Skin of body (tissue), 2 donors: Measurements from ENCODE around the gene DNAJB2. TPM values are rescaled to one million over a fixed set of nuclear protein-coding genes. Genes with fewer than 3 reads are reported as not detected.
"Not testable (repeated sequence)": the region's sequence is repeated elsewhere in the genome, so short reads cannot be mapped to it uniquely, and the experiment has no call there.

Source experiments
- DNase-seq: peaks from one replicate; lab custom pipeline; 2025; lab: John Stamatoyannopoulos, UW
- total RNA-seq: library from RNA; depleted of rRNA; stranded (reverse); fragments of >200 nt; gene quantifications from one replicate; pipeline ENCODE4 v1.2.3, GENCODE V29; 2014

The DNAJB2 gene
- total RNA-seq, 1 donor from 2014 or later: 46.7 TPM

- DNase-seq: peak; percentile 50
Observed at GRCh38 chr2:219298759-219299371, 19.7 kb downstream of the DNAJB2 start.

DNA sequence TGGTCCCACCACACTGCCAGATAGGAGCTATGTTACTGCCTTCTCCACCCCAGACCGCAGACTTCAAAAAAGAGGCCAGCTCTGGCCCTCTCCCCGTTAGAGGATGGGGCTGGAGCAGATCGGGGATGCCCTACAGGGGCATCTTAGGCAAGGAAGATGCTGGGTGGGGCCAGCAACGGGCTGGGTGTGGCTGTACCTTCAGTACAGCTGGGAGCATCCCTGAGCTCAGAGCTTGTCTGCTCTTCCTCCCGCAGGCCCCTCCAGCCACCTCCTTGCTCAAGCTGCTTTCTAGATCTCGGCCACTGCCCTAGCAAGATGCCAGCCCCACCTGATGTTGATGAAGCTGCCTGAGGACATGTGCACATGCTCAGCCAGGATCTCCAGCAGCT lies 20.2 kb downstream of the DNAJB2 start:
- DNase-seq: no peak

DNA sequence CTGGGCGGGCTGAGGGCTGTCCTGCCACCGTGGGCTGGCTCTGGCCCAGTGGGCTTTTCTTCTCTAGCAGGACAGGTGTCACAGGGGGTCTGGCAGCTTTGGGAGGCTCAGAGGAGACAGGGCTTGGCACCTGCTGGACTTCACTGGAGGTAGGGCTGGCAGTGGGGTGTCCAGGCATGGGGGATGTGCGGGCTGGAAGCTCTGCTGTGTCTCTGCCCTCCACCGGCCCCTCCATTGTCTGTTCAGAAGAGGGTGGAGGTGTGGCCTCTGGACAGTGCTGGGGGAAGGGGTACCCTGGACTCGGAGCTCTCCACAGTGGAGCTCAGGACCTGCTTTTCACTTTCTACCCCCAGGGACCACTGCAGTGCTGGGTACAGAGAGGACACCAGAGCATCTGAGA lies 20.9 kb downstream of the DNAJB2 start:
- no peak for DNase-seq

DNA sequence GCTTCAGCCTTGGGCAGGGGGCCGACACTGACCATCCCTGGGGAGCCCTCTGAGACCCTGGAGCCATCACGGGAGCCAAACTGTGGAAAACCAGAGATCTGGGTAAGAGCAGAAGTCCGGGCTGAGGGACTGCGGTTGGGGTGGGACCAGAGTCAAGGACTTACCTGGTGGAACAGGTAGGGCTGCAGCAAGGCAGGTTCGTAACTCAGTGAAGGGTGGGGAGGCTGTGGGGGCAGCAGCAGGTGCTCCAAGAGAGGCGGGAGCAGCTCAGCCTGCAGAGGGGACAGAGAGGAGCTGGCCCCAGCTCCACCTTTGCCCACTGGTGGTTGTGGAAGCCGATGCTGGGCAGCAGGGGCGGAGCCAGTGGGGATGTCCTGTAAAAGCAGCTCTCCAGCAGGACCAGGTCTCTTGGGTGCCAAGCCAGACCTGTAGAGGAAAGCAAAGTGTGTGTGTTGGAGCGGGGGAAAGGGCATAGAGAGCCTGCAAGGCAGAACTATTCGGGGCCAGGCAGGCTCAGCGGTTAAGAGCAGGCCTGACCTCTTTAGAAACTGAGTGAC lies 23.3 kb downstream of the DNAJB2 start:
- DNase-seq: no peak

DNA sequence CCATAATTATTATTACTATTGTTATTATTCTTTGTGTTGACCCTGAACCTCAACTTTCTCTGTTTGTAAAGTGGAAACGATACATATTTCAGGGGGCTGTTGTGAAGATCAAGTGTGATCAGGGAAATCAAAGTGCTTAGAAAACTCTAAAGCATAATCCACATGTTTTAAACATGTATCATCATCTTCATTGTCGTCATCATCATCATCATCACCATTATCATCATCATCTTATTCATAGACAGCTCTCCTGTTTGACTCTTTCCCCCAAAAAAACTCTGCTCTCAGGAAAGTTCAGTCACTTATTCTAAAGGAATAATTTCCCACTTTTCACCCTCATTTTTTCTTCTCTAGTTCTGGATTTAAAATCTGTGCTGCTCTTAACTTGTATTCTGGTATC lies 25.1 kb downstream of the DNAJB2 start:
- no peak for DNase-seq

DNA sequence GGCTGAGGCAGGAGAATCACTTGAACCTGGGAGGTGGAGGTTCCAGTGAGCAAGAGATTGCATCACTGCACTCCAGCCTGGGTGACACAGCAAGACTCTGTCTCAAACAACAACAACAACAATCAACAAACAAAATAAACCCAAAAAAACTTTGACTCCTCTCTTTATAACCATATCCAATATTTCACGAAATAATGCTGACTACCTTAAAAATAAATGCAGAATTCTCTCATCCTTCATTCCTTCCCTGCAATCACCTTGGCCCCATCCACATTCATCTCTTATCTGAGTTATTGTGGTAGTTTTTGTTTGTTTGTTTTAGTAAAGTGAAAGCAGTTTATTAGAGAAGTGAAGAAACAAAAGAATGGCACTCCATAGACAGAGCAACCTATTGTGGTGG lies 26.9 kb downstream of the DNAJB2 start:
- DNase-seq: no peak

DNA sequence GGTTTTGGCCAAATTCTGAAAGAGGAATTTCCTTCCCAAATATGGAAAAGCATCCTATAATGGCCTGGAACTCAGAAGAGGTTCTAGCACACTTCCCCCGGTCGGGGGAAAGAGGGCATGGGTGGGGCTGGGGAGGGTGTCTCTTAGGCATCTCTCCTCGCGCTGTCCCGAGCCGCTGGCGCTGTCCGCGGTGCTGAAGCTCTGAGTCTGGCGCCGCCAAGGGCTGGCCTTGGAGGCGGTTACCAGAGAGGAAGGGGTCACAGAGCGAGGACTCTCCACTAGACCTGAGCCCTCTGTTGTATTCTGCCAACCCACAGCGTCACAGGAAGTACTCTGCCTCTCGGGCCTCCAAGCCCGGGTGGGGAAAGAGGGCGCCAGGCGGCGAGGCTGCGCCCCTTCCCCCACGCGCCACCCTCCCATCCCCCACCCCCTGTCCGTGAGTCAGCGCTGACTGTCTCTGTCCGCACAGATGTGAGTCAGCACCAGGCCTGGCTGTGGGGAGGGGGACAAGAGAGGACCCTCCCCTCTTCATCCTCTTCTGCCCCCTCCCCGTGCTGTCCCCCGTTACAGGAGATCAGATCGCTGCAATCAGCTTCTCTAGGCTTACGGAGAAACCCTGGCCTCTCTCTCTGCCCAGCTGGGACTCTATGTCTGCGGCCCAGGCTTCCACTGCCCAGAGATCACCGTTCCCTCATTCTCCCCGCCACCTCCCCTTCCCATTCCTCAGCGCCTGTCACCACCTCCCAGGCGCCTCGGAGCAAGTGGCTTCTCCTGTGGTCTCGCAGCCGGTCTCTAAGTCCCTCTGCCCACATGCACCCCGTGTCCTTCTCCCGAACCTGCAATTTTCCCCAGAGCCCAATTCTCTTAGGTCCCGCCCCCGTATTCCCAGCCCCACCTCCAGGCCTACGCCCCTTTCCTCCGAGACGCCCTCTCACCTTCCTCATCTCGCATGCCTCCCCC lies 29.3 kb downstream of the DNAJB2 start:
- DNase-seq: no peak

GRCh38 chr2:219309278-219309677 lies 30.1 kb downstream of the DNAJB2 start, which contains the start of gene PTPRN:
Gene PTPRN, minus strand, starts transcription at chr2:219309401. Its CDS starts 69 bp downstream, at chr2:219309332.
- DNase-seq: no peak

DNA sequence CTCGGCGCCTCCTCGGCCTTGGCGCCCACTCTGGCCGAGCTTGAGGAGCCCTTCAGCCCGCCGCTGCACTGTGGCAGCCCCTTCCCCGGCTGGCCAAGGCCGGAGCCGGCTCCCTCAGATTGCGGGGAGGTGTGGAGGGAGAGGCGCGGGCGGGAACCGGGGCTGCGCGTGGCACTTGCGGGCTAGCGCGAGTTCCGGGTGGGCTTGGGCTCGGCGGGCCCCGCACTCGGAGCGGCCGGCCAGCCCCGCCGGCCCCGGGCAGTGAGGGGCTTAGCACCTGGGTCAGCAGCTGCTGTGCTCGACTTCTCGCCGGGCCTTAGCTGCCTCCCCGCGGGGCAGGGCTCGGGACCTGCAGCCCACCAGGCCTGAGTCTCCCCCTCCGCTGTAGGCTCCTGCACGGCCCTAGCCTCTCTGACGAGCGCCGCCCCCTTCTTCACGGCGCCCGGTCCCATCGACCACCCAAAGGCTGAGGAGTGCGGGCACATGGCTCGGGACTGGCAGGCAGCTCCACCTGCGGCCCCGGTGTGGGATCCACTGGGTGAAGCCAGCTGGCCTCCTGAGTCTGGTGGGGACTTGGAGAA lies 33.6 kb downstream of the DNAJB2 start:
- not testable (repeated sequence) for DNase-seq

DNA sequence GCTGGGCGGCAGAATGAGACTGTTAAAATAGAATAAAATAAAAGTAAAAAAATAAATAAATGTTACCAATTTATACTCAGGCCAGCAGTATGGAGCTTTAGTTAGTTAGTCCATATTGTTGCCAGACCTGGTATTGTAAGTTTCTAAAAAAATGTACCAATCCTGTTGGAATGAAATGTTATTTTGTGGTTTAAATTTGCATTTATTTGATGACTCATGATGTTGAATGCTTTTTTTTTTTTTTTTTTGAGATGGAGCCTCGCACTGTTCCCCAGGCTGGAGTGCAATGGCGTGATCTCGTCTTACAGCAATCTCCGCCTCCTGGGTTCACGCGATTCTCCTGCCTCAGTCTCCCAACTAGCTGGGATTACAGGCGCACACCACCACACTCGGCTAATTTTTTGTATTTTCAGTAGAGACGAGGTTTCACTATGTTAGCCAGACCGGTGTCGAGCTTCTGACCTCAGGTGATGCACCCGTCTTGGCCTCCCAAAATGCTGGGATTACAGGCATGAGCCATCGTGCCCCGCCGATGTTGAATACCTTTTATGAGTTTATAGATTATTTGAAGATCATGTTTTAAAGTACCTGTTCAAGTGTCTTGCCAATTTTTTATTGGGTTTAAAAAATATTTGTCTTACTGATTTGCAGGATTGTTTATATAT lies 35.8 kb downstream of the DNAJB2 start:
- DNase-seq: no peak

DNA sequence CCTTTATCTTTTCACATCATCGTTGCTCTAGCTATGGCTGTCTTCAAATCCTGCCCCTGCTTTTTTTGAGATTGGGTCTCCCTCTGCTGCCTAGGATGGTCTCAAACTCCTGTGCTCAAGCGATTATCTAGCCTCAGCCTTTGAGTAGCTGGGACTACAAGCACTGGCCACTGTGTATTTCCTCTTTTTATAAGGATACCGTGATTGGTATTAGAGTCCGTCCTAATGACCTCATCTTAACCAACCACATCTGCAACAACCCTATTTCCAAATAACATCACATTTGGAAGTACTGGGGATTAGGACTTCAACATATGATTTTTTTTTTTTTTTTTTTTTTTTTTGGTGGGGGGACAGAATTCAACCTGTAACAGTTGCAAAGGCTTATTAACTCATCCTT lies 44.3 kb downstream of the DNAJB2 start:
- no peak for DNase-seq

DNA sequence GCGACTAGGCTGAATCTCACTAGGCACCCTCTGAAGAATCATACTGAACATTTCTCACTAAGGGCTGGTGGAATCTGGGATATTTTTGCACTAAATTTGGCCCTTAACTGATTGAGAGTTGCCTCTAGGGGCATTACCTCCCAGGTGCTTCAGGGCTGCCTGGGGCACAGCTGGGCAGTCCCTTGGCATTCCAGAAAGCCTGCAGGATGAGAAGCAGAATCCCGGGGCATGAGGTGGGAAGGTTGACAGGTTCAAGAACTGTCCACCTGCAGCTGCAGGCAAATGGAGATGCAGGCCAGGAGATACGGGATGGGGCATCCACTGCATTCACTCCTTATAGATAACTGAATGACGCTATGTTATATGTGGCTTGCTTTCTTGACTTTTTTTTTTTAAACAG lies 46.0 kb downstream of the DNAJB2 start:
- DNase-seq: no peak

GRCh38 chr2:219325657-219326315 lies 46.6 kb downstream of the DNAJB2 start:
- no peak for DNase-seq

DNA sequence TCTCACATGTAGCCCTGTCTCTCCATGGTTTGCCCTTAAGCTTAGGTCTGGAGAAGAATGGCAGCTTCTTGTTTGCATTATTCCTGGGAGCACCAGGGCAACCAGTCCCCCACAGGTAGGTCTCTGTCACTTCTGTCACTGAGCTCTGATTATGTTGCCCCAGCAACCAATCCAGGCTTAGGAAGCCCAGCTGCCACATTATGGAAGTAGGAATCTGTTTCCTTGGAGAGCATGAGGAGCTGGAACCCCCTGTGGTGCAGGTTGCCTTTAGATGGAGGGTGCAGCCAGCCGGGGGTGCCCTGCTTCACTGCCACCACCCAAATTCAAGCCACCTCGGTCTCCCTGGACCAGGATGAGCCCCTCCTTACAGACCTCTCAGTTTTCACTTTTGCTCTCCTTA lies 48.6 kb downstream of the DNAJB2 start:
- no peak for DNase-seq

GRCh38 chr2:219331560-219332213 lies 52.5 kb downstream of the DNAJB2 start:
- no peak for DNase-seq

GRCh38 chr2:219332542-219332941 lies 53.4 kb downstream of the DNAJB2 start, which contains the start of gene RESP18:
Gene RESP18, minus strand, starts transcription at chr2:219332744.
- no peak for DNase-seq

DNA sequence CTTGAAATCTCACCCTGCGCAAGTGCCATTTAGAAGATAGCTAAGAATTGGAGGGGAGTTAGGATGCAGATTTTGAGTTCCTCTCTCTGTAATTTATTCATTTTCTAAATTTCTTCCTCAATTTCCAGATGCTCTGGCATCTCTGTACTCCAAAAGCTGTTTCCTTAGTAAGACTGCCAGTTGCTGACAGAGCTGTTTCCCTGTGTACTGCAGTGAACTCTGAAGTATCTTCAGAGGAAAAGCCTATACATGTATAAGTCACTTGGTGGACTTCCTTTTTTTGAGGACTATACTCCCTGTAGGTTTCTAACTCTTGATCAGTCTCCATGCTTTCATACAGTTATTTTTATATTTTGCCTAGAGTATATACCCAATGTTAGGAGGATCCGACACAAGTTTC lies 54.9 kb downstream of the DNAJB2 start:
- no peak for DNase-seq

- no peak for DNase-seq
Observed at GRCh38 chr2:219335373-219335786, 56.2 kb downstream of the DNAJB2 start.
